A549 (cell line): Measurements from ENCODE around the gene TIAM2.

Source experiments
- CTCF ChIP-seq: fragments of >200 bp; sonication (Bioruptor Twin); formaldehyde crosslinking; IDR thresholded peaks from 3 replicates; pipeline ENCODE4 v1.5.1; 2016
- EP300 ChIP-seq, 2 experiments: fragments of >200 bp; sonication (Bioruptor Twin); formaldehyde crosslinking; IDR thresholded peaks; 2 replicates in 1 of 2; 3 replicates in 1 of 2; pipeline ENCODE4 v1.6.1; 2016 to 2017
- JUNB ChIP-seq: fragments of >200 bp; sonication (Bioruptor Twin); formaldehyde crosslinking; IDR thresholded peaks from 2 replicates; pipeline ENCODE4 v1.6.1; 2016
- POLR2A ChIP-seq: IDR thresholded peaks from 2 replicates; pipeline ENCODE4 v1.6.1; 2012; ENCODE audit warnings: mild to moderate bottlenecking, low read length
- SMC3 ChIP-seq: fragments of >200 bp; sonication (Bioruptor Twin); formaldehyde crosslinking; IDR thresholded peaks from 3 replicates; pipeline ENCODE4 v1.6.1; 2018; ENCODE audit warnings: inconsistent platforms
- TF ChIP-seq, protein P1 (sequence below): fragments of 200-600 bp; sonication (generic); IDR thresholded peaks from 2 replicates; pipeline ENCODE4 v1.6.1; 2016; ENCODE audit warnings: antibody characterized with exemption, mild to moderate bottlenecking, moderate library complexity

- TF ChIP-seq CTCF: no peak
- TF ChIP-seq EP300 (IDR thresholded peaks at IDR 0.05): no peak
- no peak for TF ChIP-seq SMC3
- TF ChIP-seq, protein P1, sequence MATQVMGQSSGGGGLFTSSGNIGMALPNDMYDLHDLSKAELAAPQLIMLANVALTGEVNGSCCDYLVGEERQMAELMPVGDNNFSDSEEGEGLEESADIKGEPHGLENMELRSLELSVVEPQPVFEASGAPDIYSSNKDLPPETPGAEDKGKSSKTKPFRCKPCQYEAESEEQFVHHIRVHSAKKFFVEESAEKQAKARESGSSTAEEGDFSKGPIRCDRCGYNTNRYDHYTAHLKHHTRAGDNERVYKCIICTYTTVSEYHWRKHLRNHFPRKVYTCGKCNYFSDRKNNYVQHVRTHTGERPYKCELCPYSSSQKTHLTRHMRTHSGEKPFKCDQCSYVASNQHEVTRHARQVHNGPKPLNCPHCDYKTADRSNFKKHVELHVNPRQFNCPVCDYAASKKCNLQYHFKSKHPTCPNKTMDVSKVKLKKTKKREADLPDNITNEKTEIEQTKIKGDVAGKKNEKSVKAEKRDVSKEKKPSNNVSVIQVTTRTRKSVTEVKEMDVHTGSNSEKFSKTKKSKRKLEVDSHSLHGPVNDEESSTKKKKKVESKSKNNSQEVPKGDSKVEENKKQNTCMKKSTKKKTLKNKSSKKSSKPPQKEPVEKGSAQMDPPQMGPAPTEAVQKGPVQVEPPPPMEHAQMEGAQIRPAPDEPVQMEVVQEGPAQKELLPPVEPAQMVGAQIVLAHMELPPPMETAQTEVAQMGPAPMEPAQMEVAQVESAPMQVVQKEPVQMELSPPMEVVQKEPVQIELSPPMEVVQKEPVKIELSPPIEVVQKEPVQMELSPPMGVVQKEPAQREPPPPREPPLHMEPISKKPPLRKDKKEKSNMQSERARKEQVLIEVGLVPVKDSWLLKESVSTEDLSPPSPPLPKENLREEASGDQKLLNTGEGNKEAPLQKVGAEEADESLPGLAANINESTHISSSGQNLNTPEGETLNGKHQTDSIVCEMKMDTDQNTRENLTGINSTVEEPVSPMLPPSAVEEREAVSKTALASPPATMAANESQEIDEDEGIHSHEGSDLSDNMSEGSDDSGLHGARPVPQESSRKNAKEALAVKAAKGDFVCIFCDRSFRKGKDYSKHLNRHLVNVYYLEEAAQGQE: no peak
- TF ChIP-seq JUNB: no peak
- TF ChIP-seq POLR2A: no peak
Observed at GRCh38 chr6:155190677-155191076, 195.6 kb downstream of the TIAM2 start.
